WTC11 (cell line): ENCODE results near the gene SNRPE. TPM values are rescaled to one million over a fixed set of nuclear protein-coding genes. Genes with fewer than 3 reads are reported as not detected.

Source experiments
- ATAC-seq: fragments of 200-7000 bp; cut with Tn5 transposase; 2 replicates; pipeline ENCODE4 v1.10.0; 2021; ENCODE audit warnings: mild to moderate bottlenecking, moderate library complexity
- CTCF ChIA-PET: fragments of 300-600 bp; sonication (Branson Sonifier 250); formaldehyde crosslinking; loops from one replicate; lab custom pipeline; 2021; ENCODE audit warnings: antibody characterized with exemption; lab: Charles Lee
- POLR2A ChIA-PET: fragments of 350-600 bp; sonication (Branson Sonifier 250); formaldehyde crosslinking; loops from one replicate; lab custom pipeline; 2021; ENCODE audit warnings: antibody characterized with exemption; lab: Charles Lee
- DNase-seq: peaks from one replicate; pipeline ENCODE4 v3.0.0; 2021; ENCODE audit warnings: low spot score
- H3K27ac Mint-ChIP-seq: 2 replicates; pipeline ENCODE4 v1.8.0; 2021; ENCODE audit warnings: mixed read lengths
- H3K27me3 Mint-ChIP-seq: 2 replicates; pipeline ENCODE4 v1.8.0; 2021; ENCODE audit warnings: low read depth, mild to moderate bottlenecking, moderate library complexity, mixed read lengths
- H3K36me3 Mint-ChIP-seq: 2 replicates; pipeline ENCODE4 v1.8.0; 2021; ENCODE audit warnings: mixed read lengths
- H3K4me1 Mint-ChIP-seq: 2 replicates; pipeline ENCODE4 v1.8.0; 2022; ENCODE audit warnings: mixed read lengths
- H3K4me3 Mint-ChIP-seq: 2 replicates; pipeline ENCODE4 v1.8.0; 2021; ENCODE audit warnings: mild to moderate bottlenecking, moderate library complexity, mixed read lengths
- H3K9me3 Mint-ChIP-seq: 2 replicates; pipeline ENCODE4 v1.8.0; 2021; ENCODE audit warnings: mixed read lengths
- AR ChIP-seq: fragments of 250-450 bp; sonication (Bioruptor Pico); IDR thresholded peaks from 2 replicates; pipeline ENCODE4 v1.9.0; 2021; ENCODE audit warnings: mild to moderate bottlenecking
- ATF1 ChIP-seq: sonication (generic); formaldehyde crosslinking; IDR thresholded peaks from 2 replicates; pipeline ENCODE4 v1.8.1; 2023; ENCODE audit warnings: mild to moderate bottlenecking, moderate library complexity, missing genetic modification reagents
- CBFB ChIP-seq: sonication (generic); formaldehyde crosslinking; IDR thresholded peaks from 2 replicates; pipeline ENCODE4 v1.8.1; 2022; ENCODE audit warnings: mild to moderate bottlenecking, low read depth, missing genetic modification reagents
- CTCF ChIP-seq: fragments of 200-600 bp; IDR thresholded peaks from 2 replicates; pipeline ENCODE4 v1.8.0; 2022; ENCODE audit warnings: antibody characterized with exemption
- E2F4 ChIP-seq: sonication (generic); formaldehyde crosslinking; IDR thresholded peaks from 2 replicates; pipeline ENCODE4 v1.8.1; 2022; ENCODE audit warnings: low read depth, mild to moderate bottlenecking, moderate library complexity, missing genetic modification reagents, borderline replicate concordance
- ELF4 ChIP-seq: sonication (generic); formaldehyde crosslinking; IDR thresholded peaks from 2 replicates; pipeline ENCODE4 v1.8.1; 2022; ENCODE audit warnings: low read depth, mild to moderate bottlenecking, moderate library complexity, missing genetic modification reagents
- ETV6 ChIP-seq: sonication (generic); formaldehyde crosslinking; IDR thresholded peaks from 2 replicates; pipeline ENCODE4 v1.8.1; 2022; ENCODE audit warnings: mild to moderate bottlenecking, missing genetic modification reagents
- FOXJ3 ChIP-seq: sonication (generic); formaldehyde crosslinking; IDR thresholded peaks from 2 replicates; pipeline ENCODE4 v1.9.0; 2021; ENCODE audit warnings: missing genetic modification reagents, mild to moderate bottlenecking, borderline replicate concordance
- GABPB1 ChIP-seq: sonication (generic); formaldehyde crosslinking; IDR thresholded peaks from 2 replicates; pipeline ENCODE4 v1.8.1; 2023; ENCODE audit warnings: mild to moderate bottlenecking, missing genetic modification reagents
- GTF2I ChIP-seq: fragments of 250-450 bp; sonication (Bioruptor Pico); conservative IDR thresholded peaks from 2 replicates; pipeline ENCODE4 v1.4.0; 2021; ENCODE audit warnings: mild to moderate bottlenecking
- IRF1 ChIP-seq: sonication (generic); formaldehyde crosslinking; IDR thresholded peaks from 2 replicates; pipeline ENCODE4 v1.8.0; 2023; ENCODE audit warnings: missing genetic modification reagents
- NR2C2 ChIP-seq: sonication (generic); formaldehyde crosslinking; IDR thresholded peaks from 2 replicates; pipeline ENCODE4 v1.8.0; 2022; ENCODE audit warnings: mild to moderate bottlenecking, missing genetic modification reagents
- NR3C1 ChIP-seq: sonication (generic); formaldehyde crosslinking; conservative IDR thresholded peaks from 2 replicates; pipeline ENCODE4 v1.8.1; 2023; ENCODE audit warnings: low read depth, mild to moderate bottlenecking, missing genetic modification reagents
- PRRX2 ChIP-seq: fragments of 250-450 bp; sonication (Bioruptor Pico); IDR thresholded peaks from 2 replicates; pipeline ENCODE4 v1.8.0; 2021; ENCODE audit warnings: mild to moderate bottlenecking
- SMAD3 ChIP-seq: sonication (generic); formaldehyde crosslinking; IDR thresholded peaks from 2 replicates; pipeline ENCODE4 v1.8.0; 2022; ENCODE audit warnings: missing genetic modification reagents, mild to moderate bottlenecking, borderline replicate concordance
- SP1 ChIP-seq: sonication (generic); formaldehyde crosslinking; conservative IDR thresholded peaks from 2 replicates; pipeline ENCODE4 v1.8.1; 2022; ENCODE audit warnings: missing genetic modification reagents
- STAT6 ChIP-seq: sonication (generic); formaldehyde crosslinking; conservative IDR thresholded peaks from 2 replicates; pipeline ENCODE4 v1.8.1; 2023; ENCODE audit warnings: mild to moderate bottlenecking, low read depth, missing genetic modification reagents, moderate library complexity
- TEAD4 ChIP-seq: sonication (generic); formaldehyde crosslinking; IDR thresholded peaks from 2 replicates; pipeline ENCODE4 v1.8.0; 2022; ENCODE audit warnings: mild to moderate bottlenecking, missing genetic modification reagents
- USF2 ChIP-seq: sonication (generic); formaldehyde crosslinking; IDR thresholded peaks from 2 replicates; pipeline ENCODE4 v1.8.1; 2023; ENCODE audit warnings: mild to moderate bottlenecking, missing genetic modification reagents, moderate library complexity
- ZNF396 ChIP-seq: fragments of 250-450 bp; sonication (Bioruptor Pico); IDR thresholded peaks from 2 replicates; pipeline ENCODE4 v1.8.0; 2021; ENCODE audit warnings: mild to moderate bottlenecking, moderate library complexity, borderline replicate concordance
- ZNF425 ChIP-seq: fragments of 250-450 bp; sonication (Bioruptor Pico); conservative IDR thresholded peaks from 2 replicates; pipeline ENCODE4 v1.9.0; 2021; ENCODE audit warnings: mild to moderate bottlenecking
- total RNA-seq: library from RNA; stranded (reverse); gene quantifications from 3 replicates; pipeline ENCODE4 v1.2.3, GENCODE V29; 2021

The SNRPE gene
- total RNA-seq, 1 experiment from 2014 or later, result 260 TPM

- peaks cover 29% of the 10 kb centered on the region for H3K36me3 Mint-ChIP-seq
- ATAC-seq, result no peak
- DNase-seq, result no peak
- H3K4me1 Mint-ChIP-seq, result peaks cover 11% of the 10 kb centered on the region
- H3K27me3 Mint-ChIP-seq, result peaks cover 3% of the 10 kb centered on the region
- peak overlapping the region; percentile 88 for H3K27ac Mint-ChIP-seq
- CTCF ChIA-PET, result interaction anchor here (0.6 to 4.0 kb wide), 11 partner anchors 219 to 538 kb away, joined by 3 to 25 read pairs (median 4); partner anchors contain the start of gene PLEKHA6
- H3K9me3 Mint-ChIP-seq, result no peaks in the 10 kb centered on the region
- TF ChIP-seq ELF4 (CRISPR knock-in tag) (no peak), ATF1 (CRISPR knock-in tag) (no peak), SMAD3 (CRISPR knock-in tag) (no peak), NR2C2 (CRISPR knock-in tag) (no peak), AR (no peak)
- TF ChIP-seq, all 79 proteins: peak for 0
- POLR2A ChIA-PET, result interaction anchor here (0.8 kb wide), 1 partner anchor 179 kb away, joined by 3 read pairs; no protein-coding TSS in a partner anchor
- H3K4me3 Mint-ChIP-seq, result peak overlapping the region; percentile 94
These were observed 888 bp upstream of the SNRPE start for GRCh38 chr1:203860396-203861025.

GRCh38 chr1:203867802-203868201 lies 6.4 kb downstream of the SNRPE start:
- ChIA-PET POLR2A (no interaction called here), CTCF (no interaction called here)
- no peaks in the 10 kb centered on the region for H3K9me3 Mint-ChIP-seq
- DNase-seq, result no peak
- peaks cover 63% of the 10 kb centered on the region for H3K36me3 Mint-ChIP-seq
- H3K27ac Mint-ChIP-seq, result peak overlapping the region; percentile 26; the same call in 1 of the 2 replicates
- no peak for ATAC-seq
- no peaks in the 10 kb centered on the region; the same call in 1 of the 2 replicates for H3K27me3 Mint-ChIP-seq
- no peak overlapping the region for H3K4me3 Mint-ChIP-seq
- peaks cover 7% of the 10 kb centered on the region for H3K4me1 Mint-ChIP-seq
- TF ChIP-seq E2F4 (CRISPR knock-in tag), result no peak
- no peak for TF ChIP-seq ZNF425 (CRISPR knock-in tag)
- no peak for TF ChIP-seq SP1 (CRISPR knock-in tag)
- no peak for TF ChIP-seq IRF1 (CRISPR knock-in tag)
- TF ChIP-seq ZNF396, result no peak
- TF ChIP-seq ETV6 (CRISPR knock-in tag), result no peak
- no peak for TF ChIP-seq PRRX2 (CRISPR knock-in tag)
- TF ChIP-seq STAT6, result no peak
- no peak for TF ChIP-seq USF2 (CRISPR knock-in tag)
- no peak for TF ChIP-seq NR3C1 (CRISPR knock-in tag)
- TF ChIP-seq GTF2I (CRISPR knock-in tag), result no peak
- no peak for TF ChIP-seq CBFB (CRISPR knock-in tag)
- TF ChIP-seq TEAD4 (CRISPR knock-in tag), result no peak
- no peak for TF ChIP-seq GABPB1 (CRISPR knock-in tag)
- TF ChIP-seq FOXJ3 (CRISPR knock-in tag), result no peak
- no peak for TF ChIP-seq CTCF
